ENCODE results near the gene NKX2-2. TPM values are rescaled to one million over a fixed set of nuclear protein-coding genes. Genes with fewer than 3 reads are reported as not detected.

NKX2-2 gene
- total and polyA plus RNA-seq, 2 of the 4 experiments (the other 2 are of a cell fraction), result not detected

DNA sequence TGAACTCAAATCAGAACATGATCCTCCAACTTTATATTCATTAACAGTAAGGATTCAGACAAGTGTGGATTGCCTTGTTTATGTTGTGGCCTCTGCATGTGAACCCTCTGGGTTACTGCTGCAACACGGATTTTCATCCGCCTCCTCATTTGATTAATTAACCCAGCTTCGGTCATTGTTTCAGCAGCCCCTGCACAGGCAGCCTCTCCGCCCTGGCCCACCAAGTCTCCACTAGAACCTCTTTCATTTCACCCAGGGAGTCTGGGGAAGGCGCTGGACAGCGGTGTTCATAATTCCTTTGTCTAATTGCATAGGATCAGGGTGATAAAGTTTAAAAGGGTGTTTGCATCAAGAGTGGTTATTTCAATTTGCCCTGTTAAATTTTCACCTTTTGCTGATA is 15.7 kb downstream of the NKX2-2 start:
- no peak overlapping the region for H2AK9ac ChIP-seq (replicated peaks; ENCODE audit: low read depth, low read length, poor library complexity)
- H3K4me3 ChIP-seq (ENCODE audit: insufficient read depth, low read depth, low read length), result no peak overlapping the region
- peaks cover 21% of the 10 kb centered on the region for H3K27me3 ChIP-seq (ENCODE audit: control insufficient read depth, insufficient read depth, low read length)
- ChIA-PET POLR2A (ENCODE audit: unreplicated experiment) (no interaction called here), CTCF (no interaction called here)
- no peak overlapping the region for H2AK5ac ChIP-seq (ENCODE audit: low read depth, low read length)
- no peak overlapping the region for H3K23ac ChIP-seq (ENCODE audit: low read depth, low read length)
- no peak overlapping the region for H3K9ac ChIP-seq (ENCODE audit: low read depth, low read length)
- no peaks in the 10 kb centered on the region for H3K79me1 ChIP-seq (ENCODE audit: low read depth in 1 of 2, low read length in 2 of 2)
- no peak overlapping the region for H4K5ac ChIP-seq (ENCODE audit: low read depth, low read length)
- H2BK20ac ChIP-seq (ENCODE audit: low read depth, low read length), result no peak overlapping the region
- H3K4me1 ChIP-seq (ENCODE audit: control insufficient read depth, insufficient read depth, low read length), result no peaks in the 10 kb centered on the region
- DNase-seq (no peak), ATAC-seq (ENCODE audit: low read depth) (no peak)
- dilution Hi-C loops (cut with HindIII; ENCODE audit: low sequenced_read_pairs, unreplicated experiment) (no loop called here), intact Hi-C loops (cut with micrococcal nuclease) (no loop called here), in situ Hi-C loops (cut with MboI; ENCODE audit: low sequenced_read_pairs) (no loop called here)
- no peak overlapping the region for H4K91ac ChIP-seq (ENCODE audit: insufficient read depth, low read depth, low read length)
- TF ChIP-seq MAFK (IDR thresholded peaks at IDR 0.05; ENCODE audit: low read depth, low read length) (no peak), NFE2L2 (IDR thresholded peaks at IDR 0.05; ENCODE audit: low read depth, low read length) (no peak)
- H3K4ac ChIP-seq (ENCODE audit: low read depth, low read length), result no peak overlapping the region
- H3K9me1 ChIP-seq (ENCODE audit: insufficient read depth, low read length), result no peaks in the 10 kb centered on the region
- no peaks in the 10 kb centered on the region for H3K9me3 ChIP-seq (ENCODE audit: control insufficient read depth, insufficient read depth, low read length)
- no peak overlapping the region for H2BK120ac ChIP-seq (ENCODE audit: low read depth, low read length)
- no peaks in the 10 kb centered on the region for H4K20me1 ChIP-seq (ENCODE audit: insufficient read depth, low read length)
- no peak overlapping the region for H2BK5ac ChIP-seq (ENCODE audit: low read depth, low read length, poor library complexity, severe bottlenecking)
- no TSS peak for BruUV-seq (replicated peaks)
- H2AFZ ChIP-seq (replicated peaks; ENCODE audit: low read length, poor library complexity), result no peak overlapping the region
- no peak overlapping the region for H2BK15ac ChIP-seq (ENCODE audit: low read depth, low read length)
- H3K36me3 ChIP-seq (ENCODE audit: control insufficient read depth, insufficient read depth, low read length), result no peaks in the 10 kb centered on the region
- no peak overlapping the region for H3K14ac ChIP-seq (replicated peaks; ENCODE audit: low read depth, low read length)
- H3K4me2 ChIP-seq (ENCODE audit: low read depth, low read length), result no peak overlapping the region
- no peak overlapping the region for H3K56ac ChIP-seq (ENCODE audit: extremely low read depth, insufficient read depth, low read length)
- no peak overlapping the region for H3K18ac ChIP-seq (ENCODE audit: low read depth, low read length)
- 20% methylated on average over 1 of the region's 6 CpGs; no CpG with 5 or more reads in 1 of the 2 experiments for WGBS, 2 experiments (ENCODE audit: extremely low coverage in 2 of 2, insufficient read length in 1 of 2)
- H3K27ac ChIP-seq (ENCODE audit: insufficient read depth, low read length), result no peak overlapping the region
- H4K8ac ChIP-seq (ENCODE audit: low read depth in 2 of 2, low read length in 2 of 2), result no peak overlapping the region
